PFSK-1 (cell line): ENCODE results near the gene GPATCH2.

Experiments used
- FOXP2 ChIP-seq: optimal IDR thresholded peaks from 2 replicates; pipeline ENCODE3; 2011; ENCODE audit warnings: borderline replicate concordance, control low read depth, inconsistent platforms; ENCODE audit not compliant: insufficient read depth; ENCODE audit errors: extremely low read length, extremely low read depth
- POLR2AphosphoS5 ChIP-seq: IDR thresholded peaks from 2 replicates; pipeline ENCODE4 v1.6.1; 2012; ENCODE audit warnings: low read depth, mild to moderate bottlenecking, control low read depth, low read length, moderate library complexity
- SIN3A ChIP-seq: IDR thresholded peaks from 2 replicates; pipeline ENCODE4 v1.6.1; 2012; ENCODE audit warnings: mild to moderate bottlenecking, low read length, moderate library complexity, borderline replicate concordance; ENCODE audit not compliant: insufficient read depth
- TAF1 ChIP-seq: IDR thresholded peaks from 2 replicates; pipeline ENCODE4 v1.6.1; 2012; ENCODE audit warnings: low read length, control low read depth, borderline replicate concordance; ENCODE audit not compliant: insufficient read depth
- TF ChIP-seq, protein P1 (sequence below), 2 experiments: IDR thresholded peaks; 2 replicates each; pipeline versions ENCODE4 v1.6.1 to v1.8.0; 2011 to 2012; ENCODE audit warnings: low read depth in 2 of 2, low read length in 2 of 2, control low read depth in 1 of 2, inconsistent platforms in 1 of 2, mild to moderate bottlenecking in 1 of 2, moderate library complexity in 1 of 2; ENCODE audit not compliant: insufficient read depth in 1 of 2

Gene GPATCH2

DNA sequence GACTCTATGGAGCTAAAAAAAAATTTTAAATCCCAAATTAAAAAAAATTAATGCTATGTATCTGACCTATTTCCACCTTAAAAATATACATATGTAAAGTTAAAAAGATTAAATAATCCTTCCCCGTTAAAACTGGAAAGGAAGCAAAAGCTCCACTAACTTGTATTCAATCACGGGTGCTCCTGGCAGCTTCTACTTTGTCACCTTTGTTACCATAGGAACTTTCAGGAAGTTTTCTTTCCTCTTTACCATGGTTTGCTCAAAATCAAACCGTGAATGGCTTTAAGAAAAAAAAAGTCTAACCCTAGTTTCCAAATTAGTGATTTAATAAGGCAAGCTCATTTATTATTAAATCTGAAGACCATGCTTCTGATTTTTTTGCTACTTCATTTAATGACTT lies 3.5 kb downstream of the GPATCH2 start:
- no peak for TF ChIP-seq POLR2AphosphoS5
- TF ChIP-seq SIN3A = no peak
- TF ChIP-seq FOXP2 = no peak
- TF ChIP-seq TAF1 = no peak
- TF ChIP-seq, protein P1, sequence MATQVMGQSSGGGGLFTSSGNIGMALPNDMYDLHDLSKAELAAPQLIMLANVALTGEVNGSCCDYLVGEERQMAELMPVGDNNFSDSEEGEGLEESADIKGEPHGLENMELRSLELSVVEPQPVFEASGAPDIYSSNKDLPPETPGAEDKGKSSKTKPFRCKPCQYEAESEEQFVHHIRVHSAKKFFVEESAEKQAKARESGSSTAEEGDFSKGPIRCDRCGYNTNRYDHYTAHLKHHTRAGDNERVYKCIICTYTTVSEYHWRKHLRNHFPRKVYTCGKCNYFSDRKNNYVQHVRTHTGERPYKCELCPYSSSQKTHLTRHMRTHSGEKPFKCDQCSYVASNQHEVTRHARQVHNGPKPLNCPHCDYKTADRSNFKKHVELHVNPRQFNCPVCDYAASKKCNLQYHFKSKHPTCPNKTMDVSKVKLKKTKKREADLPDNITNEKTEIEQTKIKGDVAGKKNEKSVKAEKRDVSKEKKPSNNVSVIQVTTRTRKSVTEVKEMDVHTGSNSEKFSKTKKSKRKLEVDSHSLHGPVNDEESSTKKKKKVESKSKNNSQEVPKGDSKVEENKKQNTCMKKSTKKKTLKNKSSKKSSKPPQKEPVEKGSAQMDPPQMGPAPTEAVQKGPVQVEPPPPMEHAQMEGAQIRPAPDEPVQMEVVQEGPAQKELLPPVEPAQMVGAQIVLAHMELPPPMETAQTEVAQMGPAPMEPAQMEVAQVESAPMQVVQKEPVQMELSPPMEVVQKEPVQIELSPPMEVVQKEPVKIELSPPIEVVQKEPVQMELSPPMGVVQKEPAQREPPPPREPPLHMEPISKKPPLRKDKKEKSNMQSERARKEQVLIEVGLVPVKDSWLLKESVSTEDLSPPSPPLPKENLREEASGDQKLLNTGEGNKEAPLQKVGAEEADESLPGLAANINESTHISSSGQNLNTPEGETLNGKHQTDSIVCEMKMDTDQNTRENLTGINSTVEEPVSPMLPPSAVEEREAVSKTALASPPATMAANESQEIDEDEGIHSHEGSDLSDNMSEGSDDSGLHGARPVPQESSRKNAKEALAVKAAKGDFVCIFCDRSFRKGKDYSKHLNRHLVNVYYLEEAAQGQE (IDR thresholded peaks at IDR 0.05; ENCODE audit: insufficient read depth in 1 of 2, low read depth in 2 of 2, low read length in 2 of 2) = no peak

DNA sequence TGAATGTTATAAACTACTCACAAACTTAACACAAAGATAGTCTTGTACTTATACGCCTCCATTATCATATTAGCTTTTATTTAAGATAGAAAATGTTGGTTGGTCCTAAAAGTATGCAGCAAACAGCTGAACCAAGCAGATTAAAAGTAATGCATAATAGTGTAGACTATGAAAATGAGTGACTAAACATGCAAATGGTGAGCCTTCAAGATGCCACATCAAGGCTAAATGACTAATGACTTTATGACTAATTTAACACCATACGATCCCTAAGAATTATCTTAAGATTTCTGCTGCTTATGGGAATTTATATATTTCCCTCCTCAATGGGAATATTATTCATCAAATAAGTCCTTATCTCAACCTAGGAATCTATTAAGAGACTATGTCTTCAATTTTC lies 4.6 kb downstream of the GPATCH2 start:
- TF ChIP-seq TAF1 = no peak
- no peak for TF ChIP-seq POLR2AphosphoS5
- no peak for TF ChIP-seq FOXP2
- TF ChIP-seq, protein P1 (IDR thresholded peaks at IDR 0.05; ENCODE audit: insufficient read depth in 1 of 2, low read depth in 2 of 2, low read length in 2 of 2) = no peak

DNA sequence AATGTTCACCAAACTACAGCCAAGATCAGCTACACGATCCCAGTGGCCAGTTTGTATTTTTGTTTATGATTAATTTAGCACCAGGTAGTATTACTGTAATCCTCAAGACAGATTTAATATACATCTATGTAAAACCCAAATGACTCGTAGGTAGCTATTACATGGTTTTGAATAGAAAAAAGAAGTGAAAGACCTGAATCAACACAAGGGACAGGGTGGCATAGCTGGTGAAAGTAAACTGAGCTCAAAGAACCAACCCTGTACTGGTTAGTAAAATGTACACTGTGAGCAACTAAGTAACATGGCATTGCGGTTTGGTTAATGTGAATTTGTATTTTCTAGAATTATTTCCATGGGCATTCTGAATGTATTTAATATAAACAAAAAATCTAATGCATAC lies 8.8 kb downstream of the GPATCH2 start:
- TF ChIP-seq FOXP2 = no peak
- TF ChIP-seq, protein P1 (IDR thresholded peaks at IDR 0.05; ENCODE audit: insufficient read depth in 1 of 2, low read depth in 2 of 2, low read length in 2 of 2) = no peak
- no peak for TF ChIP-seq POLR2AphosphoS5
- no peak for TF ChIP-seq TAF1
- TF ChIP-seq SIN3A = no peak

DNA sequence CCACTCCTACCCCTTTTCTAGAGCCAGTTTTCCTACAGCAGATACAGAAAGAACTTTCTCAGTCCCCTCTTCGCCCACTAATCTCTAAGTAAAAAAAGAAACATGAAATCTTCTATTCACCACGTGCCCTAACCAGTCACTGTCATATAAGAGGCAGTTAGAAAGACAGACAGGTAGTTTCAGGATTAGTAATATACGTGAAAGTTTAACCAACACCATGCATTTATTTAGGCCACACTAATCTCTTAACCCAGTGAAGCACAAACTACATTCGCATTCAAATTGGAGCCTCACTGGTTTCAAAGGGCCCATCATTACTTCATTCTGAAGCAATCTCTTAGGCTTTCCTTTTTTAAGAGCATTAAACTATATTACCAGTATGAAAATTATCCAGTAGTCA lies 10.1 kb downstream of the GPATCH2 start:
- TF ChIP-seq POLR2AphosphoS5 (no peak), SIN3A (no peak), FOXP2 (no peak), TAF1 (no peak)
- TF ChIP-seq, protein P1 (IDR thresholded peaks at IDR 0.05; ENCODE audit: insufficient read depth in 1 of 2, low read depth in 2 of 2, low read length in 2 of 2) = no peak

DNA sequence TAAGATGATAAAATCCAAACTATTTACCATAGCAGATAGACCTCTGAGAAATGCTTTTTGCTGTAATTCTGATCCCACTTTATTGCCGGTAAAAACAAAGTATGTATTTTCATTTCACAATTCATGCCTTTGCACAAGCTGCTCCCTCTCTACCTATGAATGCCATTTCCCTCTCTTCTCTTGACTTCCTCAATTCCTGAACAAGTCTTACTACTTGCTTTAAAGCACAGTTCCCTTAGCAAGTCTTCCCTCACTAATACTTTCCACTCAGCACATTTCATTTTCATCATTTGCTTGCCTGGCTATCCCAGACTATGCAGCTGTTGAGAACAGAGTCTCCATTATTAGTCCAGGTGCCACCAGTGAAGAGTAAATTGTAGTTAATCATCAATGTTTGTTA lies 13.8 kb downstream of the GPATCH2 start:
- TF ChIP-seq SIN3A = no peak
- no peak for TF ChIP-seq POLR2AphosphoS5
- TF ChIP-seq TAF1 = no peak
- TF ChIP-seq FOXP2 = no peak
- TF ChIP-seq, protein P1 (IDR thresholded peaks at IDR 0.05; ENCODE audit: insufficient read depth in 1 of 2, low read depth in 2 of 2, low read length in 2 of 2) = no peak
